K562 (cell line): Measurements from ENCODE around the gene RNASEH1. TPM values are rescaled to one million over a fixed set of nuclear protein-coding genes. Genes with fewer than 3 reads are reported as not detected.
A peak's percentile ranks its signal among the peaks of the same experiment; 100 is the strongest.

Experiments
- CC2D1A ChIP-seq: fragments of 450-650 bp; IDR thresholded peaks from 2 replicates; pipeline ENCODE4 v1.6.1; 2017; ENCODE audit warnings: mild to moderate bottlenecking
- ESRRA ChIP-seq: fragments of 450-650 bp; IDR thresholded peaks from 2 replicates; pipeline ENCODE4 v1.6.1; 2014; ENCODE audit warnings: low read depth, mild to moderate bottlenecking, moderate library complexity, borderline replicate concordance
- FIP1L1 ChIP-seq: fragments of 200-400 bp; formaldehyde crosslinking; IDR thresholded peaks from 2 replicates; pipeline ENCODE4 v1.6.1; 2018; ENCODE audit warnings: mild to moderate bottlenecking, low read depth, low read length; ENCODE audit not compliant: poor library complexity, severe bottlenecking
- FOXA3 ChIP-seq, 2 experiments: fragments of 450-650 bp in 1 of 2; sonication (generic) in 1 of 2; formaldehyde crosslinking; IDR thresholded peaks in 1 of 2; conservative IDR thresholded peaks in 1 of 2; 2 replicates each; pipeline versions ENCODE4 v1.4.0 to v1.8.0; 2020 to 2022; ENCODE audit warnings: mild to moderate bottlenecking in 2 of 2, missing genetic modification reagents in 1 of 2
- FOXP1 ChIP-seq: sonication (generic); formaldehyde crosslinking; IDR thresholded peaks from 2 replicates; pipeline ENCODE4 v1.8.0; 2022; ENCODE audit warnings: mild to moderate bottlenecking, missing genetic modification reagents
- IFI16 ChIP-seq: fragments of 250-450 bp; sonication (Bioruptor Pico); IDR thresholded peaks from 2 replicates; pipeline ENCODE4 v2.1.2; 2022; ENCODE audit warnings: mild to moderate bottlenecking, inconsistent platforms
- IRF9 ChIP-seq: fragments of 450-650 bp; IDR thresholded peaks from 2 replicates; pipeline ENCODE4 v1.6.1; 2016; ENCODE audit warnings: missing biosample characterization, missing genetic modification characterization
- MLLT1 ChIP-seq, 2 experiments: fragments of 450-650 bp; IDR thresholded peaks; 2 replicates each; pipeline ENCODE4 v1.6.1; 2016
- MYC ChIP-seq, 2 experiments: fragments of 250-450 bp in 1 of 2; sonication (Bioruptor Pico) in 1 of 2; IDR thresholded peaks; 2 replicates each; pipeline versions ENCODE4 v1.5.1 to v1.6.1; 2012 to 2021; ENCODE audit warnings: low read depth in 2 of 2, borderline replicate concordance in 1 of 2, improper control_type of control experiment in 1 of 2, low read length in 1 of 2, mild to moderate bottlenecking in 1 of 2, moderate library complexity in 1 of 2
- POLR2A ChIP-seq: fragments of 450-650 bp; conservative IDR thresholded peaks from 2 replicates; pipeline ENCODE4 v1.6.1; 2016
- POLR2B ChIP-seq: fragments of 450-650 bp; IDR thresholded peaks from 2 replicates; pipeline ENCODE4 v1.6.1; 2018; ENCODE audit warnings: low read depth; ENCODE audit not compliant: partially characterized antibody
- POLR2G ChIP-seq: fragments of 200-400 bp; formaldehyde crosslinking; IDR thresholded peaks from 2 replicates; pipeline ENCODE4 v1.6.1; 2017; ENCODE audit warnings: low read depth, mild to moderate bottlenecking, antibody characterized with exemption, low read length, moderate library complexity
- RBBP5 ChIP-seq: fragments of 200-600 bp; sonication (generic); IDR thresholded peaks from 2 replicates; pipeline ENCODE4 v1.6.1; 2012; ENCODE audit warnings: borderline replicate concordance, mild to moderate bottlenecking, low read length, control low read depth, inconsistent platforms; ENCODE audit not compliant: insufficient read depth, poor library complexity, severe bottlenecking
- SIN3A ChIP-seq, 2 experiments: fragments of 150-350 bp in 1 of 2; IDR thresholded peaks; 2 replicates each; pipeline ENCODE4 v1.6.1; 2011 to 2016; ENCODE audit warnings: borderline replicate concordance in 2 of 2, low read depth in 2 of 2, low read length in 2 of 2, mild to moderate bottlenecking in 2 of 2, moderate library complexity in 2 of 2; ENCODE audit not compliant: control insufficient read depth in 1 of 2
- SMARCE1 ChIP-seq: fragments of 450-650 bp; IDR thresholded peaks from 2 replicates; pipeline ENCODE4 v1.7.1; 2016; ENCODE audit warnings: mild to moderate bottlenecking
- VEZF1 ChIP-seq: fragments of 200-800 bp; sonication (Bioruptor generic); IDR thresholded peaks from 2 replicates; pipeline ENCODE4 v1.6.1; 2017; ENCODE audit warnings: missing genetic modification characterization, missing compliant biosample characterization
- ZKSCAN1 ChIP-seq: fragments of 150-350 bp; IDR thresholded peaks from 2 replicates; pipeline ENCODE4 v1.6.1; 2016; ENCODE audit warnings: low read depth, low read length
- ZNF445 ChIP-seq: fragments of 250-450 bp; sonication (Bioruptor Pico); IDR thresholded peaks from 2 replicates; pipeline ENCODE4 v1.4.0; 2020; ENCODE audit warnings: low read depth, mild to moderate bottlenecking, moderate library complexity
- polyA plus RNA-seq, 8 experiments: library from polyadenylated mRNA; depleted of rRNA in 4 of 8; stranded (reverse) in 5 of 8; unstranded in 3 of 8; fragments of >200 nt; fragmentation: Nextera tagmentation in 2 of 8; fragmentation: Illumina TruSeq in 1 of 8; extraction: Ambion mirVana in 2 of 8; extraction: Trizol in 1 of 8; gene quantifications; 2 replicates each; pipeline versions ENCODE4 v1.2.1 to v1.2.3, GENCODE V29; 2011 to 2014; ENCODE audit warnings: inconsistent platforms in 1 of 8, missing spikeins in 1 of 8
- total RNA-seq, 7 experiments: library from RNA; depleted of rRNA in 6 of 7; stranded (reverse); fragments of >200 nt in 6 of 7; fragmentation: Illumina TruSeq in 2 of 7; extraction: Trizol in 2 of 7; gene quantifications; 2 replicates each; pipeline versions ENCODE4 v1.2.1 to v1.2.3, GENCODE V29; 2011 to 2021; ENCODE audit warnings: low replicate concordance in 1 of 7
- TF ChIP-seq, protein P1 (sequence below): fragments of 450-650 bp; IDR thresholded peaks from 2 replicates; pipeline ENCODE4 v1.6.1; 2016; ENCODE audit warnings: antibody characterized with exemption

Gene RNASEH1
- total and polyA plus RNA-seq, 9 of the 15 experiments (the other 6 are each of a cell fraction or from before 2014, with no cell fraction given), result 25.7 to 47.5 (median 42.8) TPM

DNA sequence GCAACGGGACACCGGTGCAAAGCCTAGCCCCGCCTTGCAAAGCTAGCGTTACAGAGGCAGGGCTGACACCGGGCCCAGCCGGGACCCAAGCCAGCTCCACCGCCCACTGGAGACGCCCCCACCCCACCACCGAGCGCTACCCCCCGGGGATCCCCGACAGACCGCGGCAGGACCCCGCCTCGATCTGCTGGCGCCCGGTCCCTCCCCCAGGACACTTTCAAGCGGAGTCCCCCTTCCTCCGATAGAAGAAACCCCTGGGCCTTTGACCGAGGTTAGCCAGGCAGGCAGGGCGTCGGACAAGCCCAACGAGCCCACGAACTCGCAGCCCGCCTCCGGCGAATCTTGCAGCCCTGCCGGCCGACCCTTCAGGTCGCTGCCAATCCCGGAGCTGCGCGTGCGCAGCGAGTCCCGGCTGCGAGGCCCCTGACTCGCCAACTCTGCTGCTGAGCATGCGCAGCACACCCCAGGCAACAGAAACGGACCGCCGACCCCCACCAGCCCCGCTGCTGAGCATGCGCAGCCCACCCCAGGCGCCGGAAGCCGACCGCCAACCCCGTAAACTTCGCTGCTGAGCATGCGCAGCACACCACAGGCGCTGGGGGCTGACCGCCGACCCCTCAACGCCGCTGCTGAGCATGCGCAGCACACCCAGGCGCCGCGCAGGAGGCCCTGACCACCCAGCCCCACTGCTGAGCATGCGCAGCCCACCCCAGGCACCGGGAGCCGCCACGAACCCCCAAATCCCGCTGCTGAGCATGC is 39.5 kb downstream of the RNASEH1 start (continued):
- TF ChIP-seq, protein P1, sequence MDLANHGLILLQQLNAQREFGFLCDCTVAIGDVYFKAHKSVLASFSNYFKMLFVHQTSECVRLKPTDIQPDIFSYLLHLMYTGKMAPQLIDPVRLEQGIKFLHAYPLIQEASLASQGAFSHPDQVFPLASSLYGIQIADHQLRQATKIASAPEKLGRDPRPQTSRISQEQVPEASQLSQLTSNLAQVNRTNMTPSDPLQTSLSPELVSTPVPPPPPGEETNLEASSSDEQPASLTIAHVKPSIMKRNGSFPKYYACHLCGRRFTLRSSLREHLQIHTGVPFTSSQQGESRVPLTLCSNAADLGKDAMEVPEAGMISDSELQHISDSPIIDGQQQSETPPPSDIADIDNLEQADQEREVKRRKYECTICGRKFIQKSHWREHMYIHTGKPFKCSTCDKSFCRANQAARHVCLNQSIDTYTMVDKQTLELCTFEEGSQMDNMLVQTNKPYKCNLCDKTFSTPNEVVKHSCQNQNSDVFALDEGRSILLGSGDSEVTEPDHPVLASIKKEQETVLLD, result peak; percentile 100
- no peak for TF ChIP-seq CC2D1A
- TF ChIP-seq ZKSCAN1, result peak; percentile 60; the same call in 1 of the 2 replicates
- TF ChIP-seq SMARCE1, result 0 out of 2 replicates have a peak, but pooled peaks have one; percentile 26
- TF ChIP-seq FOXA3 (CRISPR knock-in tag; conservative IDR thresholded peaks at IDR 0.05 in 1 of 2, IDR thresholded peaks at IDR 0.05 in 1 of 2), result peak in 1 of 2 experiments; percentile 48; a peak in 1 of 4 replicates
- peak; percentile 58 for TF ChIP-seq POLR2G
- peak; percentile 100 for TF ChIP-seq POLR2B
- 0 out of 2 replicates have a peak, but pooled peaks have one; percentile 28 for TF ChIP-seq MYC (IDR thresholded peaks at IDR 0.05; ENCODE audit: low read depth, low read length)
- TF ChIP-seq MYC (CRISPR knock-in tag; IDR thresholded peaks at IDR 0.05; ENCODE audit: borderline replicate concordance, low read depth), result no peak
- TF ChIP-seq ZNF445, result 0 out of 2 replicates have a peak, but pooled peaks have one; percentile 25
- 0 out of 2 replicates have a peak, but pooled peaks have one; percentile 7 for TF ChIP-seq ESRRA
- peak; percentile 95 for TF ChIP-seq FIP1L1
- TF ChIP-seq POLR2A, result peak; percentile 69
- peak; percentile 79 for TF ChIP-seq VEZF1
- TF ChIP-seq SIN3A (IDR thresholded peaks at IDR 0.05; ENCODE audit: borderline replicate concordance in 2 of 2, control insufficient read depth in 1 of 2, low read depth in 2 of 2, low read length in 2 of 2), result peak in 1 of 2 experiments; percentile 36; a peak in 1 of 4 replicates
- TF ChIP-seq IFI16, result no peak
- no peak for TF ChIP-seq IRF9 (tag)
- TF ChIP-seq MLLT1 (IDR thresholded peaks at IDR 0.05), result peak in 1 of 2 experiments; percentile 44; a peak in 1 of 4 replicates
- TF ChIP-seq FOXP1 (CRISPR knock-in tag), result no peak
- TF ChIP-seq RBBP5, result peak; percentile 23
